HFF-Myc (cell line): ENCODE measurements around the gene MDFI.

ENCODE experiments used
- DNase-seq: peaks from one replicate; pipeline ENCODE4 v3.0.0-alpha.2; 2011; ENCODE audit warnings: low read depth; ENCODE audit errors: extremely low read depth
- H3K4me3 ChIP-seq: replicated peaks from 2 replicates; pipeline ENCODE4 v1.5.1; 2011; ENCODE audit warnings: low read depth, mild to moderate bottlenecking, control low read depth, low read length
- CTCF ChIP-seq: IDR thresholded peaks from 2 replicates; pipeline ENCODE4 v1.5.1; 2012; ENCODE audit warnings: mild to moderate bottlenecking, low read depth, low read length, control low read depth; ENCODE audit errors: missing control alignments

Gene MDFI

GRCh38 chr6:41667195-41667594 is 28.9 kb downstream of the MDFI start:
- no peak for TF ChIP-seq CTCF
- no peak for DNase-seq
- no peak overlapping the region for H3K4me3 ChIP-seq

GRCh38 chr6:41668968-41669367 is 30.7 kb downstream of the MDFI start:
- no peak for DNase-seq
- no peak for TF ChIP-seq CTCF
- H3K4me3 ChIP-seq, result no peak overlapping the region

GRCh38 chr6:41670703-41671360 is 32.6 kb downstream of the MDFI start:
- TF ChIP-seq CTCF, result no peak
- DNase-seq, result no peak
- H3K4me3 ChIP-seq, result no peak overlapping the region

DNA sequence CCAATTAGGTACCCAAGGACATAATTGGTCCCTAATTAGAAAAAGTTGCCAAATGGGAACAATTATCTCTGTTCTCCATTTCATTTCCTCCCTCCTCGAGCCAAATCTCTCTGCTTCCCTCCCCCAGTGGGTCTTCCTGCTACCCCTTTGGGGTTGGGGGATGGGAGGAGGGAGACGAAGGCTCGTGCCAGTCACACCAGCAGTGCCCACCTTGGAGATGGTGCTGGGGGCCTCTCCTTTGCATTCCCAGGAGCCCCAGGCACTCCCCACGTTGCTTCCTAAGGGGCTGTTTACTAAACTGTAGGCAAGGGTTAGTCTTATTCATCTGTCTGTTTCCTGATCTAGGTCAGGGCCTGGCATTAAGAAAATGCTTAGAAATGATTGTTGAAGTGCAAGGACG is 33.1 kb downstream of the MDFI start:
- no peak for TF ChIP-seq CTCF
- no peak for DNase-seq

GRCh38 chr6:41672016-41672415 is 33.7 kb downstream of the MDFI start:
- TF ChIP-seq CTCF, result no peak
- no peak overlapping the region for H3K4me3 ChIP-seq
- no peak for DNase-seq

More for the DNA sequence above, 33.1 kb downstream of the MDFI start:
- H3K4me3 ChIP-seq, result no peak overlapping the region

GRCh38 chr6:41672816-41673703 is 34.8 kb downstream of the MDFI start:
- no peak for TF ChIP-seq CTCF
- no peak for DNase-seq

More at GRCh38 chr6:41672816-41673703, 34.8 kb downstream of the MDFI start:
- H3K4me3 ChIP-seq, result no peak overlapping the region
